ENCODE results near the gene PLK5. TPM values are rescaled to one million over a fixed set of nuclear protein-coding genes. Genes with fewer than 3 reads are reported as not detected.
"Not testable (repeated sequence)": the region's sequence is repeated elsewhere in the genome, so short reads cannot be mapped to it uniquely, and the experiment has no call there.

Gene PLK5
- polyA plus RNA-seq (2012; ENCODE audit: insufficient read depth, insufficient read length), result not detected

DNA sequence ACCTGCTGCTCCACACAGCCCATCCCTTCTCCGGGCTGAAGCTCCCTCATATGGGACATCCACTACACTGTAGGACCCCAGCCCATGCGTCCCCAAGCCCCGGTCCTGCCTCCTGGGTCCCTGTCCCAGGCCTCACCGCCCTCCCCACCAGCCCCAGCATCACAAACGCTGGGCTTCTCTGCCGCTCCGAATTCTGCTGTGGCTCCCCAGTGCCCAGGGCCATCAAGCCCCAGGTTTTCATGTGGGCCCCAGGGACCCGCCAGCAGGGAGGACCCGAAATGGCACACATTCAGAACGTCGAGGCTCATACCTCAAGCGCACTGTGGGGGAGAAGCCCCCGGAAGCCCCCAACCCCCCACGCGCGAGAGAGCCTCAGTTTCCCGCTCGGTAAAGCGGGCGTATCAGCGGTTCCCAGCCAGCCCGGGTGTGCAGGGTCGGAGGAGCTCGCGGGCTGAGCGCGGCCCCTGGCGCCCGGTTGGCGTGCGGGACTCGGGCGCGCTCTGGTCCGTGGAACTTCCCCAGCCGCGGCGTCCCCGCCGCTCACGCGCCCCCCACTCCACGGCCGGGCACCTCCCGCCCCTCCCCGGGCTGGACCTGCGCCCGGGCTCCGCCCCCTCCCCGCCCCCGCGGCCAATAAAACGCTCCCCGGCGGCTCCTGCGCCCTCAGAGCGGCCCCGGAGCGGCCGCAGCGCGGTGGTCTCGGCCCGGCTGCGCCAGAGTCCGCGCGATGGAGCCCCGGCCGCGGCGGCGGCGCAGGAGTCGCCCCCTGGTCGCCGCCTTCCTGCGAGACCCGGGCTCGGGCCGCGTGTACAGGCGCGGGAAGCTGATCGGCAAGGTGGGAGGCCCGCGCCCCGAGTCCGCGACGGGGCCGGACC lies at the start of gene PLK5:
PLK5 (plus strand) TSS at position 666 of the 875 bp plus-strand sequence. CDS start 2,920 bp downstream, outside the sequence.
- H3K4me3 ChIP-seq (ENCODE audit: low read length), result no peak within 1 kb of the TSS
- DNase-seq (ENCODE audit: low read depth, low spot score), result no peak

DNA sequence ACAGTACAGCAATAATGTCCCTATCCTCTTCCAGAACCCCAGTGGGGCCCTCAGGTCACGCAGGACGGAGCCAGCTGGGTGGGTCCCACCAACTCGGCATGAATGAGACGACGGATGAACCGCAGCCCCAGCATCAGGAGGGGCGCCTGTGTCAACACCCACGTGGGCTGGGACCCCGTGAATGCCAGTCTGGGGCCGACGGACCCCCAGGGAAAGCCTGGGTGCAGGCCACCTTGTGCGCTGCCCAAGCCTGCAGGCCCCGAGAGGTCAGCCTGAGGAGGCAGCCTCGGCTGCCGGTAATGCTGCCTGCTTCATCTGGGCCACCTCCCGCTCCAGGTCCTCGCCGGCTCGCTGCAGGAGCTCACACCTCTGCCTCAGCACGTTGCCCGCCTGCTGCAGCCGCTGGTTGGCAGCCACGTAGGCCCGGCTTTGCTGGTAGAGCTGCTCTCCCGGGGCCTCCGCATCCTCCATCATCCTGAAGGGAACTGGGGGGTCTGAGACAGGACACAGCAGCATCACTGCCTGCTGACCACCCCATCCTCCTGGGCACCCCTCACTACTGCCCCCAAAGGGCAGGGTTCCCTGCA lies 49.0 kb upstream of the PLK5 start:
- H3K4me3 ChIP-seq (ENCODE audit: low read length), result no peak overlapping the region
- no peak for DNase-seq (ENCODE audit: low read depth, low spot score)

DNA sequence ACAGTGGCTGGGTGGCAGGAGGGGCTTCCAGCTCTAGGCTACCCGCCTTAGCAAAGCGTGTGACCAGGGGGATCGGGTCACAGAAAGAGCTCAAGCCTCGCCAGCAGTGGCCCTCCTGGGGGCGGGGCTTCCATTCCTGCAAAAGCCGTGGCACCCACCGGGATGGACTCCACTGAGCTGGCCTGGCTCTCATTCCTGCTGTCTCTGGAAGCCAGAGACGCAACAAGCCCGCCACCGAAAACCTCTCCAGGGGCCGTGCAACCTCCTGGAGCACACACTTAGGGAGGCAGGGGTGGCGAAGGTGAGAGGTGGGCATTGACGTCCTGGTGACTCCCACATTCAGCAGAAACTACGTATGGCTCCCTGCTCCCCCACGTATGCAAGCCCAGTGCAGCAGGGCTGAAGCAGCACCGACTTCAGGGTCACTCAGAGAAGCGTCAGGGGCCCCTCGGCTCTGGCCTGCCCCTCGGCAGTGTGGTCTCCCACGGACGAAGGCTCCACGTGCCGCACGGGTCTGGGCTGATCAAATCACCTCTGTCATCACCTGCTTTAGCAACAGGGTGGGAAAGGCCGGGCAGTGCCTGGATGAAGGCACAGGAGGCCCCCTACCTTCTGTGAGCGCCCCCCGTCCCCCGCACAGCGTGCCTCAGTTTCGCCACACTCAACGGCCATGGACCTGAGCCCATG lies 48.0 kb upstream of the PLK5 start:
- no peak overlapping the region for H3K4me3 ChIP-seq (ENCODE audit: low read length)

DNA sequence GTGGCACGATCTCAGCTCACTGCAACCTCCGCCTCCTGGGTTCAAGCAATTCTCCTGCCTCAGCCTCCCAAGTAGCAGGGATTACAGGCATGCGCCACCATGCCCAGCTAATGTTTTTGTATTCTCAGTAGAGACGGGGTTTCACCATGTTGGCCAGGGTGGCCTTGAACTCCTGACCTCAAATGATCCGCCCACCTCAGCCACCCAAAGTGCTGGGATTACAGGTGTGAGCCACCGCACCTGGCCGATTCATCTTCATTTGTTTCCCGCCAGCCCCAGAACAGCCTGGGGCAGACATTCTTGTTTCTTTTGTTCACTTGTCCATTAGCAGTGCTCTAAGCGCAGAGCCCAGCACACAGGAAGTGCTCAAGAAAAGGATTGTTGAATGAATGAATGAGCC lies 46.8 kb upstream of the PLK5 start:
- not testable (repeated sequence) for DNase-seq (ENCODE audit: low read depth, low spot score); H3K4me3 ChIP-seq (ENCODE audit: low read length)

More for the DNA sequence above, 48.0 kb upstream of the PLK5 start:
- no peak for DNase-seq (ENCODE audit: low read depth, low spot score)

GRCh38 chr19:1478934-1479707 lies 44.8 kb upstream of the PLK5 start, which contains the start of gene C19orf25:
Gene C19orf25, minus strand, starts transcription at chr19:1479215. Its CDS starts 312 bp downstream, at chr19:1478903.
- H3K4me3 ChIP-seq (ENCODE audit: low read length), result peak within 1 kb of the TSS; percentile 88
- DNase-seq (ENCODE audit: low read depth, low spot score), result peak; percentile 88

- H3K4me3 ChIP-seq (ENCODE audit: low read length), result no peak overlapping the region
- no peak for DNase-seq (ENCODE audit: low read depth, low spot score)
These were observed 42.5 kb upstream of the PLK5 start for GRCh38 chr19:1481224-1481892.

GRCh38 chr19:1481893-1482360 lies 42.0 kb upstream of the PLK5 start:
- no peak for DNase-seq (ENCODE audit: low read depth, low spot score)

GRCh38 chr19:1482361-1483130 lies 41.3 kb upstream of the PLK5 start:
- DNase-seq (ENCODE audit: low read depth, low spot score), result no peak
- H3K4me3 ChIP-seq (ENCODE audit: low read length), result no peak overlapping the region

More at GRCh38 chr19:1481893-1482360, 42.0 kb upstream of the PLK5 start:
- H3K4me3 ChIP-seq (ENCODE audit: low read length), result no peak overlapping the region

DNA sequence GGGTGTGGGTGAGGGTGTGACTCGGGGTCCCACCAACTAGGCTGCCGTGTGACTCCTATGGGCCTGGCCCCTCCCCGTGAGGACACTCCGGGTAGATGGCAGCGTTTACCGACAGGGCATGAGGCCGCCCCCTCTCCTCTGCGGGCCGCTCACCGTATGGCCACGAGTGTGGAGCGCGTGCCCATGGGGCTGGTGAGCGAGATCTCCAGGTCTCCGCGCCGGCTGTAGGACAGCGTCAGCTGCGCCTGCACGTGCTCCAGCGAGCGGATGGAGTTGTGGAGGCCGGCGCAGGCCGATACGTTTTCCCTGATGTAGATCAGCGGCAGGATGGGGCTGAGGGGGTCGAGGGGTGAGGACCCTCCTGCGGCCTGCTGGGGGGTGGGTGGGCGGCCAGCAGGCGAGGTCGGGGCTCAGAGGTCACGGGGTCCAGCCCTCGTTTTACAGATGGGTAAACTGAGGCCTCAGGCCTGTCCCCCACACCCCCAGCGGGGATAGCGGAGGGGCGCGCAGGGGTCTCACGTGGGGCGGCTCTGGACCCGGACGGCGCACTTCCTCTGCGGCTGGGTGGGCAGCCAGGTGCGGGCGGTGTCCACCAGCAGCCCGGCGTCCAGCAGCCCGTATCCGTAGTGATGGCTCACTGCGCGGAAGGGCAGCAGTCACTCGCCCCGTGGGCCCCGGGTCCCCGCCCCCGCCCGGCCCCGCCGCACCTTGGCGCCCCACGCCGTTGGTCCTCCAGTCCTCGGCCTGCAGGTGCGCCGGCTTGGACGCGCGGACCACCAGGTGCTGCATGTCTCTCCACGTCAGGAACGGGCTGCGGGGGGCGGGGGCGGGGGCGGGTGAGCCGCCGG lies 40.5 kb upstream of the PLK5 start:
- DNase-seq (ENCODE audit: low read depth, low spot score), result no peak
- no peak overlapping the region for H3K4me3 ChIP-seq (ENCODE audit: low read length)

GRCh38 chr19:1483979-1484428 lies 39.9 kb upstream of the PLK5 start:
- H3K4me3 ChIP-seq (ENCODE audit: low read length), result no peak overlapping the region
- no peak for DNase-seq (ENCODE audit: low read depth, low spot score)

GRCh38 chr19:1486720-1487575 lies 36.9 kb upstream of the PLK5 start:
- no peak for DNase-seq (ENCODE audit: low read depth, low spot score)
- no peak overlapping the region for H3K4me3 ChIP-seq (ENCODE audit: low read length)

GRCh38 chr19:1487576-1488281 lies 36.1 kb upstream of the PLK5 start:
- DNase-seq (ENCODE audit: low read depth, low spot score), result no peak
- H3K4me3 ChIP-seq (ENCODE audit: low read length), result no peak overlapping the region

GRCh38 chr19:1488282-1488601 lies 35.6 kb upstream of the PLK5 start:
- H3K4me3 ChIP-seq (ENCODE audit: low read length), result no peak overlapping the region
- no peak for DNase-seq (ENCODE audit: low read depth, low spot score)

DNA sequence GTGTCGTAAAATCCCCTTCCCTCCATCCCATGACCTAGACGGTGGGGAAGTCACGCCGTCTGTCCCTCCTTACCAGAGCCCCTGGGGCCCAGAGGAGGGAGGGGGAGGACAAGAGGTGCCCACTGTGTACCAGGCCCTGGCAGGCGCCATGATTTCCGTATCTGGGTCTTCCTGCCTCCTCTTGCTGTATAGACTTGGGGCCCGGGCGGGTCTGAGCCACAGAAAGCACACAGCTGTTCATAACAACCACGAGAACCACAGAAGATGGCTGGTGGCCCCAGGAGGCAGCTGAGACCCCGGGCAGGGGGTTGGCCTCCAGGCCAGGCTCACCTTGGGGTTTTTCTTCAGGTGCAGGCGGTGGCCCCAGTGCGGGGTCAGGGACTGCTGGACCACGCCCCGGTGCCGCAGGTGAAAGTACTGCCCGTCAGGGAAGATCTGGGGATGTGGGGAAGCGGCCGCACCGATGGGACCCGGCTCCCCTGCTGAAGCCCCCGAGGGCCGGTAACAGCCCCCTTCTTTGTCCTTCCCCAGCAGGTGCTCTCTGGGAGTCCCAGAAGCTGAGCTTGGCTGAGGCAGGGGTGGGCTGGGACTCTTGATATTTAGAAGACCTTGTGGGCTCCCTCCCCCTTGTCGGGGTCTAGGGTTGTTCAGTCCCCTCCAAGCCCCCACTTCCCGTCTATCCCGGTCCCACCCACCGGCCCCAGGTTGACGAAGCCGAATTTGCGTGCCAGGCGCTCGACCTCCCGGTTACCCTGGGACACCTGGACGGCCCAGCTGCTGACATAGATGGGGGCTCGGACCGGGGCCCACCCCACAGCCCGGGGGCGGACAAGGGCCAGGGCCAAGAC lies 34.2 kb upstream of the PLK5 start:
- DNase-seq (ENCODE audit: low read depth, low spot score), result peak; percentile 46
- peak overlapping the region; percentile 69 for H3K4me3 ChIP-seq (ENCODE audit: low read length)
